ENCODE measurements around the gene ETV3. TPM values are rescaled to one million over a fixed set of nuclear protein-coding genes. Genes with fewer than 3 reads are reported as not detected.

ETV3 gene
- total RNA-seq, 2 experiments from 2014 or later, result 47.7 to 47.9 TPM

DNA sequence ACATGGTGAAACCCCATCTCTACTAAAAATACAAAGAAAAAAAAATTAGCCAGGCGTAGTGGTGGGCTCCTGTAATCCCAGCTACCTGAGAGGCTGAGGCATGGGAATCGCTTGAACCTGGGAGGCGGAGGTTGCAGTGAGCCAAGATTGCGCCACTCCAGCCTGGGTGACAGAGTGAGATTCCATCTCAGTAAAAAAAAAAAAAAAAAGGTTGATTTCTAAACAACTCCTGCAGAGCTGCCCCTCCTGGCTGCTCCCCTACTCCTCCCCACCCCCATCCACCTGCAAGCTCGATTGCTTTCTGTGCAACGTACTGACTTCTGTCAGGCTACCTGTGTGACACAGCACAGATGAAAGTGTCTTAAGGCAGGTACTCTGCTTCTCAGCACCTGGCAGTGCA lies 51.9 kb downstream of the ETV3 start:
- no peaks in the 10 kb centered on the region for H3K9me3 Mint-ChIP-seq
- intact Hi-C loops (cut with micrococcal nuclease), result no loop called here
- H3K4me3 Mint-ChIP-seq, result no peak overlapping the region
- peaks cover 5% of the 10 kb centered on the region for H3K27me3 Mint-ChIP-seq
- no peaks in the 10 kb centered on the region for H3K36me3 Mint-ChIP-seq (ENCODE audit: low read depth)
- TF ChIP-seq, protein P1, sequence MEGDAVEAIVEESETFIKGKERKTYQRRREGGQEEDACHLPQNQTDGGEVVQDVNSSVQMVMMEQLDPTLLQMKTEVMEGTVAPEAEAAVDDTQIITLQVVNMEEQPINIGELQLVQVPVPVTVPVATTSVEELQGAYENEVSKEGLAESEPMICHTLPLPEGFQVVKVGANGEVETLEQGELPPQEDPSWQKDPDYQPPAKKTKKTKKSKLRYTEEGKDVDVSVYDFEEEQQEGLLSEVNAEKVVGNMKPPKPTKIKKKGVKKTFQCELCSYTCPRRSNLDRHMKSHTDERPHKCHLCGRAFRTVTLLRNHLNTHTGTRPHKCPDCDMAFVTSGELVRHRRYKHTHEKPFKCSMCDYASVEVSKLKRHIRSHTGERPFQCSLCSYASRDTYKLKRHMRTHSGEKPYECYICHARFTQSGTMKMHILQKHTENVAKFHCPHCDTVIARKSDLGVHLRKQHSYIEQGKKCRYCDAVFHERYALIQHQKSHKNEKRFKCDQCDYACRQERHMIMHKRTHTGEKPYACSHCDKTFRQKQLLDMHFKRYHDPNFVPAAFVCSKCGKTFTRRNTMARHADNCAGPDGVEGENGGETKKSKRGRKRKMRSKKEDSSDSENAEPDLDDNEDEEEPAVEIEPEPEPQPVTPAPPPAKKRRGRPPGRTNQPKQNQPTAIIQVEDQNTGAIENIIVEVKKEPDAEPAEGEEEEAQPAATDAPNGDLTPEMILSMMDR (IDR thresholded peaks at IDR 0.05), result no peak
- no peak overlapping the region for H3K27ac Mint-ChIP-seq
- no peak for DNase-seq
- ChIA-PET POLR2A (interaction anchor here (1.2 kb wide), 1 partner anchor 66 kb away, joined by 3 read pairs; no protein-coding TSS in a partner anchor), CTCF (interaction anchor here (1.3 to 13.6 kb wide), 3 partner anchors 12 to 67 kb away, joined by 4 to 562 read pairs (median 5); no protein-coding TSS in a partner anchor)
- H3K4me1 Mint-ChIP-seq (ENCODE audit: low read depth), result no peaks in the 10 kb centered on the region
- ATAC-seq, result no peak

DNA sequence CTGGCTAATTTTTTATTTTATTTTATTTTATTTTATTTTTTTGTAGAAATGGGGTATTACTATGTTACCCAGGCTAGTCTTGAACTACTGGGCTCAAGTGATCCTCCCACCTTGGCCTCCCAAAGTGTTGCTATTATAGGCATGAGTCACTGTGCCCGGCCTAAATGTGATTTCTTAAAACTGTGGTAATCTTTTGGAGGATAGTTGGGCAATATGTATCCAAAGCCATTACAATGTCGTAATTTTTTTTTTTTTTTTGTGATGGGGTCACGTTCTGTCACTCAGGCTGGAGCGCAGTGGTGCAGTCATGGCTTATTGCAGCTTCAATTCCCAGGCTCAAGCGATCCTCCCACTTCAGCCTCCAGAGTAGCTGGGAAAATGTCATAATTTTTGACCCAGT lies 52.8 kb downstream of the ETV3 start:
- CTCF ChIA-PET, result interaction anchor here (1.3 to 13.6 kb wide), 3 partner anchors 11 to 68 kb away, joined by 4 to 562 read pairs (median 5); no protein-coding TSS in a partner anchor
- no peaks in the 10 kb centered on the region for H3K4me1 Mint-ChIP-seq (ENCODE audit: low read depth)
- no peaks in the 10 kb centered on the region for H3K9me3 Mint-ChIP-seq
- ATAC-seq, result no peak
- DNase-seq, result no peak
- intact Hi-C loops (cut with micrococcal nuclease), result no loop called here
- TF ChIP-seq, protein P1 (IDR thresholded peaks at IDR 0.05), result no peak
- H3K36me3 Mint-ChIP-seq (ENCODE audit: low read depth), result no peaks in the 10 kb centered on the region
- H3K27ac Mint-ChIP-seq, result no peak overlapping the region
- H3K4me3 Mint-ChIP-seq, result no peak overlapping the region
- H3K27me3 Mint-ChIP-seq, result peaks cover 5% of the 10 kb centered on the region
- POLR2A ChIA-PET, result no interaction called here

DNA sequence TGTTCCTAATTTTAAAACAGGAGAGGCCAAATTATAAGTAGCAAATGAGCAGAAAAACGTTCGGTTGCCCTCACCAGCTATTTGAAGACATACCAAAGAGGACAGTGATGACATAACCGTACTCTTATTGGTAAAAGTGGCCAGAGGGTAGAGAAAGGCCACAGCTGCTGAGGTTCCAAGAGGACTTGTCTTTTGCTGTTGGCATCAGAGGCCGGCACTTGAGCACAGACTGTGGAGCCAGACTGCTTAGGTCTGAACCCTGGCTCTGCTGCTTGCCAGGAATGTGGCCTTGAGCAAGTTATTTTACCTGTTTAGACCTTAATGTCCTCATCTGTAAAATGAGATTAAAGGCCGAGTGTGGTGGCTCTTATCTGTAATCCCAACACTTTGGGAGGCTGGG lies 53.5 kb downstream of the ETV3 start:
- DNase-seq, result no peak
- H3K27ac Mint-ChIP-seq, result no peak overlapping the region
- TF ChIP-seq, protein P1 (IDR thresholded peaks at IDR 0.05), result no peak
- no peaks in the 10 kb centered on the region for H3K27me3 Mint-ChIP-seq
- ChIA-PET CTCF (interaction anchor here (1.0 to 13.6 kb wide), 2 partner anchors 69 to 86 kb away, joined by 3 to 562 read pairs; no protein-coding TSS in a partner anchor), POLR2A (no interaction called here)
- H3K9me3 Mint-ChIP-seq, result no peaks in the 10 kb centered on the region
- H3K36me3 Mint-ChIP-seq (ENCODE audit: low read depth), result no peaks in the 10 kb centered on the region
- intact Hi-C loops (cut with micrococcal nuclease), result no loop called here
- no peak for ATAC-seq
- H3K4me1 Mint-ChIP-seq (ENCODE audit: low read depth), result no peaks in the 10 kb centered on the region
- H3K4me3 Mint-ChIP-seq, result no peak overlapping the region

DNA sequence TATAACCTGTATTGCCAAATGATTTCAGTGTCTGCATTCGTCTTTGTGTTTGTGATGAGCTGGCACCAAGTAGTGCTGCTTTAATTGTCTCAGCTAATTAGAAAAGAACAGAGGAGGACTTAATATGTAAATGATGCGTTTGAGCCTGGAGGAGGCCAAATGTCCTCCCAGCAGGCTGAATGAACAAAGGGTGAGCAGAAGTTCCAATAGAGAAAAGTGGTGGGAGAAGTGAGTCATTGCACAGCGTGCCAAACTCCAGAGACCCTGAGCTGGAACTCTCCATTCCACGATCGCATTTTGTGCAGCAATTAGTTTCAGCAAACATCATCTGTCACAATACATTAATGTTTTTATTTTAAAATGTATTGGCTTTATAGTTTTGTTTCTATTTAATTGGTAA lies 56.5 kb downstream of the ETV3 start:
- TF ChIP-seq, protein P1 (IDR thresholded peaks at IDR 0.05), result no peak
- H3K27ac Mint-ChIP-seq, result no peak overlapping the region
- H3K4me3 Mint-ChIP-seq, result no peak overlapping the region
- intact Hi-C loops (cut with micrococcal nuclease), result no loop called here
- H3K9me3 Mint-ChIP-seq, result no peaks in the 10 kb centered on the region
- H3K4me1 Mint-ChIP-seq (ENCODE audit: low read depth), result no peaks in the 10 kb centered on the region
- H3K27me3 Mint-ChIP-seq, result peaks cover 4% of the 10 kb centered on the region
- POLR2A ChIA-PET, result interaction anchor here (1.4 kb wide), 1 partner anchor 75 kb away, joined by 4 read pairs; no protein-coding TSS in a partner anchor
- no peaks in the 10 kb centered on the region for H3K36me3 Mint-ChIP-seq (ENCODE audit: low read depth)
- CTCF ChIA-PET, result interaction anchor here (1.4 to 13.6 kb wide), 3 partner anchors 9 to 120 kb away, joined by 3 to 562 read pairs (median 27); no protein-coding TSS in a partner anchor
- ATAC-seq (no peak), DNase-seq (no peak)

DNA sequence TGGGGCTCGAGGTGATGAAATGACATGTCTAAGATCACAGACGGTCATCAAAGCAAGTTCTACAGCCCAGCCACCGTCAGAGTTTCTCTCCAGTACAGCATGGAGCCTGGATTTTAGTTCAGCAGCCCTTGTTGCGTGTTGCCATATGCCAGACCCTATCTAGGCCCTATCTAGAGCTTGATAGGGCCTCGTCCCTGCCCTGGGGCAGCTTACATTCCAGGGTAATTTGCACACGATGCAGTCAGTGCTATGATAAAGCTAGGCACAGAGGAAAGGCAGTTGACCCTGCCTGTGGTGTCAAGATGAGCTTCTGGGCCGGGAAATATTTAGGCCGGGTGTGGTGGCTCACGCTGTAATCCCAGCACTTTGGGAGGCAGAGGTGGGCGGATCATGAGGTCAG lies 57.5 kb downstream of the ETV3 start:
- no peak for DNase-seq
- ATAC-seq, result no peak
- Mint-ChIP-seq H3K9me3 (no peaks in the 10 kb centered on the region), H3K4me3 (no peak overlapping the region), H3K4me1 (ENCODE audit: low read depth) (no peaks in the 10 kb centered on the region), H3K27ac (no peak overlapping the region), H3K36me3 (ENCODE audit: low read depth) (no peaks in the 10 kb centered on the region), H3K27me3 (peaks cover 4% of the 10 kb centered on the region)
- TF ChIP-seq, protein P1 (IDR thresholded peaks at IDR 0.05), result no peak
- ChIA-PET POLR2A (interaction anchor here (1.4 kb wide), 1 partner anchor 76 kb away, joined by 4 read pairs; no protein-coding TSS in a partner anchor), CTCF (interaction anchor here (1.4 to 13.6 kb wide), 3 partner anchors 10 to 119 kb away, joined by 3 to 562 read pairs (median 27); no protein-coding TSS in a partner anchor)
- intact Hi-C loops (cut with micrococcal nuclease), result no loop called here
